Measurements from ENCODE around the gene CDK19.

GRCh38 chr6:110676396-110676795 lies 138.9 kb downstream of the CDK19 start:
- no peak for TF ChIP-seq RAD21 (IDR thresholded peaks at IDR 0.05; ENCODE audit: low read length)
- TF ChIP-seq POLR2A (IDR thresholded peaks at IDR 0.05; ENCODE audit: low read depth, low read length): no peak
- TF ChIP-seq CTCF (conservative IDR thresholded peaks at IDR 0.05; ENCODE audit: low read depth, low read length): no peak
- no peak for TF ChIP-seq FOS (IDR thresholded peaks at IDR 0.05; ENCODE audit: low read depth, low read length)
- TF ChIP-seq MXI1 (IDR thresholded peaks at IDR 0.05; ENCODE audit: borderline replicate concordance, low read depth, low read length): no peak
- no peak for TF ChIP-seq BHLHE40 (IDR thresholded peaks at IDR 0.05; ENCODE audit: low read depth, low read length)
- TF ChIP-seq NFE2L2 (IDR thresholded peaks at IDR 0.05; ENCODE audit: low read depth, low read length): no peak

All from IMR-90 (cell line).